Smooth muscle cell of the brain vasculature (primary cell): ENCODE data around the gene RIMBP2.

Experiments used
- DNase-seq: peaks from one replicate; pipeline ENCODE4 v3.0.0-alpha.2; 2012; ENCODE audit warnings: low read depth, low spot score

Gene RIMBP2

DNA sequence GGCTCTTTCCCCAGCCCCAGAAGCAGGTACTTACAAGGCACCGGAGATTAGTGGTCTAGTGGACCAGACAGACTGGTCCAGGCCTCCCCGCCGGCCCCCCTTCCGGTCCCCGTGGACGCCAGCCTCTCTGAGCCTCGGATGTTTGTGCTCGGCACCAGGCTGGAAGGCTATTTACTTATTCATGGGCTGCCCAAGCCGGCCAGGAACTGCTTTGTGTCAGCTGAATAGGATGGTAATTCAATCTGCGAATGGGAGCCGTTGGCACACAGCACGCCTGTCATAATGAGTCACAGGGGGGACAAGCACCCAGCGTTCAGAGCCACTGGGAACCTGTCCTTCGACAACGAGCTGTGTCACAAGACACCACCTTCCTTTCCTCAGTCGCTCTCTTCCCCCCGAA lies 82.3 kb downstream of the RIMBP2 start:
- DNase-seq = no peak

- no peak for DNase-seq
Measured at GRCh38 chr12:130632642-130633041, 83.5 kb downstream of the RIMBP2 start.

DNA sequence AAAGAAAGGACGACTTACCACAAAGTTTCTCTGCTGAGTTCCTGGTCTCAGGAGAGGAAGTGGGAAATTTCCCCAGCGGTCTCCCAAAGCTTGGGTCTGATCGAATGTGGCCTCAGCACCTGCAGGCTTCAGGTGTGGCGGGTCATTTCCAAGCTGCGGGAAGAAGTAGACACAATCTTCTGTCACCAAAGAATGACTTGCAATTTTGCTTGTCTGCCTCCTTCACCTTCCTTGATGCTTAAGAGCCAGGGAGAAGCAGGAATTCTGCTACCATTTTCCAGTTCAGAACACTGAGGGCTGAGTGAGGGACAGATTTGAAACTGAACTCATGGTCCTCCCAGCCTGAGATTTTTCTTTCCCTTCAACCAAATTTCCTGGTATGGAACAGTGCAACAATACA lies 87.8 kb downstream of the RIMBP2 start:
- no peak for DNase-seq

DNA sequence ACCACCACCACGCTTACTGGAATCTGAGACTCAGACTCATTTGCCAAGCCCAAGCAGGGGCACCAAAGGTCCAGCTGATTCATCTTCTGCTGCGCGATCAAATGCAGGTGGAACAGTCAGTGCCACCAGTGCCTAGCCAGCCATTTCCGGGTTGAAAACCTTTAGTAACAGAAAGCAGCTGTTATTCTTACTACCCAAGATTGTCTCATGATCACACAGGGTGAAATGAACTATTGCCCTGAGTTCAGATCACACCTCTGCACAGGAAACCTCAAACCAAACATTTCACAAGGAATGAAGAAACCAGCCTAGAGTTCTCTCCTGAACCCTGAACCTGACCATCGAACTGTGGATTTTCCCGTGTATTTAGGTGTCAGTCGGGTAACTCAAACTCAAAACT lies 88.9 kb downstream of the RIMBP2 start:
- DNase-seq = no peak

- no peak for DNase-seq
Measured at GRCh38 chr12:130626601-130627000, 89.5 kb downstream of the RIMBP2 start.

DNA sequence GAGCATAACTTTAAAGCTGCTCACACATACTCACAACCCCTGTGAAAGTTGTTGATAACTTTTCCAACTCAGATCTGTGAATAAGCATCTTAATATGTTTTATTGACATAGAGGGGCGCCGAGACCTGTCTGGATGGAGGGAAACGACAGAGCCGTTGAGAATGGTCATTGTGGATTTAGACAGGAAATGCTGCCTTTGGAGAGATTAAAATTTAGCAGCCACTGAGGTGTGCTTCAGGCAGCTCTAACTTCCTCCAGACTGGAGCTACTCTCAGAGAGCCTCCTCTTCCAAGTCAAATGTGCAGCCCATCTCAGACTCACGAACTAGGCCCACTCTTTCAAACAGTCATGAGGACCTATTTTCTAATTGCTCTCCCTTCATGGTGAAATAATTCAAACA lies 90.9 kb downstream of the RIMBP2 start:
- DNase-seq = no peak

DNA sequence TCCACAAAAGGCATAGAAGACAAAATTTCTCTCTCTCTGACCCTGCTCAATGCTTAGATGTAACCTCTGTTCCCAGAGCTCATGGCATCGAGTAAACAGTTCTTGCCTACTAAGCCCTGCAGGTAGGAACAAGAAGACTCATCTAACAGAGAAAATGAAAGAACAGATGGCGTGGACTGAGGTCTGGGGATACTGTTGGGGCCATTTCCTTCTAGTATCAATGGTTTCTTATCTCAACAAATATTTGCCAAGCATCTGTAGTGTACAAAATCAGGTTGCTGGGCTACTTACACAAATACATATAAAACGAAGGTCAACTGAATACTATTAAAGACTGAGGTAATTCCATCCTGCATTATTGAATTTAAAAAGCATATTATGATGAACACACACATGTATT lies 93.3 kb downstream of the RIMBP2 start:
- no peak for DNase-seq

- DNase-seq = no peak
Measured at GRCh38 chr12:130621696-130622298, 94.3 kb downstream of the RIMBP2 start.

- no peak for DNase-seq
Measured at GRCh38 chr12:130620756-130621155, 95.3 kb downstream of the RIMBP2 start.

DNA sequence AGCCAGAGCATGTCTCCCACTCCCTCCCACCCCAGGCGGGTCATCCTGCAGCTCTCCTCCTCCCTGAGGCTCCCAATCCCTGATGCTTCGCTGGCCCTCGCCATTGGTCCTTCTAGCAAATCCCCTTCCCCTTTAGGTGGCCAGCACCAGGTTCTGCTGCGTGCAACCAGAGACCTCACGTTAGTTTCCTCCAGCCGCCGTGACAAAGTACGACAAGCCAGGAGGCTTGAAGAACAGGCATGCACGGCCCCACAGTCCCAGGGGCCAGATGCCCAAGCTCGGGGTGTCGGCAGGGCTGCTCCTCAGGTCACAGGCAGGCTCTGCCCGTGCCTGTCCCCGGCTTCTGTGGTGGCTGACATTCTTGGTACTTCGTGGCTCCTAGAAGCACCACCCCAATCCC lies 95.8 kb downstream of the RIMBP2 start:
- no peak for DNase-seq

DNA sequence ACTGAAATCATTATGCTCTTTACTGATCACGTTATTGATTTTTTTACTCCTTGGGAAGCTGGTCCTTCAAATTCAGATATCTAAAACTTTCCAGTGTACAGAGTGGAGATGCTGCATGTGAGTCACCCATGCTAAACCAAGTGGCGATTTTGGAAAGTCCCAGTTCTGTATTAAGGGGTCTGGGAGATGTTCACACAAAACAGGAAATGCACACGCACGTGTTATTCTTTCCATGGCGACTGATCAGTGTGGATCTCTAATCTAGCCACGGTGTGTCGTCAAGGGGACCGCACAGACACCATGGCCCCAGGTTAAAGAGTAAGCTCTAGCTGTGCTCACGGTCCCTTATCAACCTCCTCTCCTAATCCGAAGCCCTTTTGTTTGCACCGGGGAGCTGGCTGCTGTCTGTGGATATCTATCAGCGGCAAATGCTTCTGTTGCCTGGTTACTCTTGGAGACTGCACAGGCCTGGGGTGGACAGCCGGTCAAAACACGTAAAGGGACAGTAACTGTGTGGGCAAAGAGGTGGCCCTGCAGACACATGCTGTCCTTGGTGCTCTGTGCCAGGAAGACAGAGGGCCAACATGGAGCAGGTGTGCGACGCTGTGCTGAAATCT lies 96.6 kb downstream of the RIMBP2 start:
- no peak for DNase-seq

GRCh38 chr12:130617219-130617618 lies 98.9 kb downstream of the RIMBP2 start:
- DNase-seq = no peak

GRCh38 chr12:130615861-130616345 lies 100.2 kb downstream of the RIMBP2 start:
- no peak for DNase-seq

- no peak for DNase-seq
Measured at GRCh38 chr12:130614530-130614905, 101.6 kb downstream of the RIMBP2 start.

DNA sequence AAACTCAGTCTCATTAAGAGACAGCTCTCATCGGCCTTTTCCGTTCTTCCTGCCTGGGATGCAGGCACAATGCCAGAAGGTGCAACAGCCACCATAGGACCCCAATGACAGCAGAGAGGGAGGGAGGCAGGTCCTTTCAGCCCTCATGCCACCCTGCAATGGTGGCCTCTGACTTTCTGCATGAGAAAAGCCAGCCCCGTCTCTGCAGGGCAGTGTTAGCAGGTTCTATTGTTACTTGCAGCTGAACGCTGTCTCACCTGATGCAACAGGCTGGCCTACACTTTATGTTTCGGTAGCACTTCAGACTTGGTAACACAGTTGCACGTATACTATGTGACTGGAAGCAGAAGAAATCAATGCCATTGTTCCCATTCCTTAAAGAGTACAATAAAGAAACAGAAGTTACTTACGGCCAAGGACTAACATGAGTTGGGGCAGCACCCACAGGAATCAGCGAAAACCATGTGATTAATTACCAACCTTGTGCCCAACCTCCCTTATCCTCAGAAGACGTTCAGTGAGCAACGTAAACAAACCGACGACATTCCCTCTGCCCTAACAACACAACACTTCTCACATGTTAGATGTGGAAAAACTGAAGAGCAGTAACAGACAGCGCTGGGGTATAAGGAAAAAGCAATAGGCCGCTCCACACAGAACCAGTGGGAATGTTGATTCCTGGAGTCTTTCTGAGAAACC lies 102.1 kb downstream of the RIMBP2 start:
- no peak for DNase-seq

DNA sequence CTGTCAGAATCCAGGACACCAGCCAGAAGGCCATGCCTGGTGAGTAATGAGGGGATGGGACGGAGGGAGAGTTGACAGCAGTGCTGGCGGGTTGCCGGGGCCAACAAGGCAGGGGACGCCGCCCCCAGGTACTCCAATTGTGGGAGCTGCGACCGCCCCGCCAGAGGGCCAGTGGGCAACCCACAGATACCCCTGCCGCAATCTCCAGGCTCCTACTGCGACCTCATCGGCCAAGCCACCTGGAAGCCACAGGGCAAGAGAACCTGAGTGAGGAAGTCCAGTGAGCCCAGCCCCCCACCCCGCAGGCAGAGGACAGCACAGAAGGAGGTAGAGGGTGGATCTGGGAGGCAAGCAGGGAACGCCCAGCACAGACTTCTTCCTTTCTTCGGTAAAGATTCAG lies 103.0 kb downstream of the RIMBP2 start:
- no peak for DNase-seq

DNA sequence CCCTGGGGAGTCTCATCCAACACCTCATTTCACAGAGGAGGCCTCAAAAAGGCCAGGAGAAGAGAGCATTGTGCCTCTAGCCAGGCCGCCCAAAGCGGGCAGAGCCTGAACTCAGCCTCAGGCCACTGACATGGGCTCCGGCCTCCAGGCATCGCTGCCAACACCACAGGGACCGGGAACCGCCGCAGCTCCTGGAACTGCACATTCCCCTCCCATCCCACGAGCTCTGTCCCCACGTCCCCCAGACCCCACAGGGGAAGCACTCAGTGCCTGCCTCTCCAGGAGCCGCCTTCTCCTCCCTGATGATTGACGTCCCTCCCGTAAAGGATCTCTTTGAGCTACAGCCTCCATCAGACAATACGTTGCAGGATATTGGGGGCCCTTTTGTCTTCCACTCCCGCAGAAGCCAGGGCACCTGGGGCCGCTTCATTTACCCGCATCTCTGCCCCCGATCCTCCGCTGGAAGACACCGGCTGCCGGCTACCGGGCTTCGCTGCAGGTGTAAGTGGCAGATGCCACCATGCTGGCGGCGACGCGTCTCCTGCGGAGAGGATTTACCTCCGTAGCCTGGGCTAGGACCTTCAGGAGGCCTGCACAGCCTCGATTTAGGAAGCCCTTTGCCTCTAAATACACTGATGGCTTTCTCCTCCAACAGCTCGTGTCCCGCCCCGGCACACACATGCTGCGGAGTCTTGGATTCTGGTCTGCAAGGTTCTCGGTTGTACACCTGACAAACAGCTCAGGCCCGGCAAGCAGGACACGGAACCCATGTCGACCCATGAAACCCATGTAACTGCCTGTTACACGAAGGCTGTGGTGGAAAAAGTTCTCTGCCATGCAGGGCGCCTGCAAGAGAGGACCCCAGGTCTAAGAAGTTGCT lies 104.8 kb downstream of the RIMBP2 start:
- DNase-seq = no peak

- DNase-seq = no peak
Measured at GRCh38 chr12:130609966-130610365, 106.1 kb downstream of the RIMBP2 start.

- DNase-seq = no peak
Measured at GRCh38 chr12:130608831-130609230, 107.3 kb downstream of the RIMBP2 start.

DNA sequence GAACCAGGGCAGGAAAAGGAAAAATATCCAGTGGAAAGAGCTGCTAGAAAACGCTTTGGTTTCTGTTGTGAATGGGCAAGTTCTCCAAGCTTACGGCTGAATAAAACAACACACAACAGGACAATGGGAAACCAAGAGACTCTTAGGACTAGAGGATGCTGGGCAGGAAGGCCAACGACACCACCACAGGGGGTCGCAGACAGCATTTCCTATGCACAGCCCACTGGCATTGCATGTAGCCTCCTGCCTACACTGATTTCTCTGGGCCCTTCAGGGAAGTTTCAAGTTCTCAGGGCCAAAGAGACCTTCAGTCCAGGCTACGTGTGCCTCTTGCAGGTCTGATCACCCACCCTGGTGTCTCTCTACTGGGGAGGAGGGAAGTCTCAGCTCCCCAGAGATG lies 108.0 kb downstream of the RIMBP2 start:
- no peak for DNase-seq

GRCh38 chr12:130606231-130606630 lies 109.9 kb downstream of the RIMBP2 start:
- DNase-seq = no peak

DNA sequence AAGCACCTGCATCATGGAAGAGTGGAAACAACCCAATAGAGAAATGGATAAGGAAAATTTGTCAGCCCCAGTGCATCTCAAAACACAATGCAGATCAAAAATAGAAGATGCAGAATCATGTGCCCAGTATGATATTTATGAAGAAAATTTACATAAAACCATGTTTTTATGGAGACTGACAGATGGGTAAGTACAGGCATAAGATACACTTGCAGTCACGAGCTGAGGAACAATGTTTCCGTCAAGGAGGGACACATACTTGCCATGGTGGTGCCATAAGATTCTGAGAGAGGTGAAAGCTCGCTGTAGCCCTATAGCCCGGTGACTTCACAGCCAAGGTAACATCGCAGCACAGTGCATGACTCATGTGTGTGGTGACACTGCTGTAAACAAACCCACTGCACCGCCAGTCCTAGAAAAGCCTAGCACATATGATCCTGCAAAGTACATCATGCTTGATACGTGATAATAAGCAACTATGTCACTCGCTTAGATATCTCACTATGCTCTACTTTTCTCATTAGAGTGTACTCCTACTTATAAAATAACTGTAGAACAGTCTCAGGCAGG lies 112.6 kb downstream of the RIMBP2 start:
- no peak for DNase-seq
